GM12878 (cell line): ENCODE results near the gene FCAMR. TPM values are rescaled to one million over a fixed set of nuclear protein-coding genes. Genes with fewer than 3 reads are reported as not detected.

Source experiments
- ATAC-seq: fragments of 200-7000 bp; cut with Tn5 transposase; 3 replicates; pipeline ENCODE4 v1.9.1; 2020; ENCODE audit warnings: mild to moderate bottlenecking, moderate library complexity
- BruUV-seq: library from RNA; stranded (reverse); fragments of 400-500 nt; replicated peaks from 2 replicates; lab custom pipeline; 2021; lab: Mats Ljungman, UMichigan
- CTCF ChIA-PET: fragments of 300-600 bp; sonication (Branson Sonifier 250); formaldehyde crosslinking; extraction: SDS; loops from one replicate; lab custom pipeline; 2021; ENCODE audit warnings: inconsistent platforms; lab: Yijun Ruan, JAX
- POLR2A ChIA-PET: fragments of 350-600 bp; formaldehyde crosslinking; extraction: SDS; loops from one replicate; lab custom pipeline; 2021; ENCODE audit warnings: inconsistent platforms; lab: Charles Lee
- RAD21 ChIA-PET: fragments of 300-600 bp; sonication (Branson Sonifier 250); formaldehyde crosslinking; loops from one replicate; lab custom pipeline; 2023; ENCODE audit warnings: antibody characterized with exemption; ENCODE audit not compliant: unreplicated experiment; lab: Charles Lee
- SMC1A ChIA-PET: fragments of 300-600 bp; sonication (Branson Sonifier 250); formaldehyde crosslinking; loops from one replicate; lab custom pipeline; 2023; ENCODE audit not compliant: unreplicated experiment, uncharacterized antibody; lab: Charles Lee
- DNase-seq: peaks from one replicate; pipeline ENCODE4 v3.0.0-alpha.2; 2011; ENCODE audit warnings: low read depth, low spot score
- FAIRE-seq: peaks from 3 replicates; lab custom pipeline; 2011; peaks lifted over from hg19 to GRCh38; lab: Jason Lieb, UNC
- H2AFZ ChIP-seq: 2 replicates; pipeline ENCODE4 v1.6.0; 2011; ENCODE audit warnings: low read depth, low read length, control low read depth; ENCODE audit not compliant: control insufficient read depth
- H3K27ac ChIP-seq: 2 replicates; pipeline ENCODE4 v1.5.1; 2011; ENCODE audit warnings: control low read depth; ENCODE audit not compliant: control insufficient read depth, insufficient read depth
- H3K27me3 ChIP-seq, 2 experiments: replicated peaks in 1 of 2; 2 replicates each; pipeline versions ENCODE4 v1.6.0 to v1.6.1; 2011; ENCODE audit warnings: low read length in 1 of 2; ENCODE audit not compliant: control insufficient read depth in 2 of 2, insufficient read depth in 2 of 2
- H3K36me3 ChIP-seq, 2 experiments: 2 replicates each; pipeline ENCODE4 v1.5.1; 2011; ENCODE audit warnings: low read length in 1 of 2; ENCODE audit not compliant: control insufficient read depth in 2 of 2, insufficient read depth in 2 of 2
- H3K4me1 ChIP-seq: 2 replicates; pipeline ENCODE4 v1.6.1; 2011; ENCODE audit warnings: mild to moderate bottlenecking, low read length, moderate library complexity, mixed read lengths; ENCODE audit not compliant: control insufficient read depth, insufficient read depth
- H3K4me2 ChIP-seq: 2 replicates; pipeline ENCODE4 v1.6.0; 2011; ENCODE audit warnings: control low read depth; ENCODE audit not compliant: control insufficient read depth, insufficient read depth
- H3K4me3 ChIP-seq: fragments of 200-600 bp; sonication (generic); 2 replicates; pipeline ENCODE4 v1.5.1; 2016
- H3K79me2 ChIP-seq: 2 replicates; pipeline ENCODE4 v1.6.0; 2011; ENCODE audit warnings: low read length; ENCODE audit not compliant: control insufficient read depth, insufficient read depth
- H3K9ac ChIP-seq: 2 replicates; pipeline ENCODE4 v1.8.0; 2011; ENCODE audit warnings: low read length, control low read depth, mixed read lengths; ENCODE audit not compliant: control insufficient read depth, insufficient read depth
- H3K9me3 ChIP-seq: replicated peaks from 3 replicates; pipeline ENCODE4 v1.5.1; 2011; ENCODE audit warnings: mild to moderate bottlenecking, low read length; ENCODE audit not compliant: control insufficient read depth, insufficient read depth
- H4K20me1 ChIP-seq: 2 replicates; pipeline ENCODE4 v1.6.0; 2011; ENCODE audit not compliant: control insufficient read depth, insufficient read depth
- ATF2 ChIP-seq: IDR thresholded peaks from 2 replicates; pipeline ENCODE4 v1.6.1; 2012; ENCODE audit warnings: low read length, inconsistent platforms
- BCL11A ChIP-seq: IDR thresholded peaks from 2 replicates; pipeline ENCODE4 v1.6.1; 2011; ENCODE audit warnings: low read depth, low read length
- CBX3 ChIP-seq: fragments of 200-600 bp; sonication (generic); IDR thresholded peaks from 2 replicates; pipeline ENCODE4 v1.6.1; 2016; ENCODE audit warnings: low read depth, borderline replicate concordance
- EGR1 ChIP-seq, 2 experiments: IDR thresholded peaks; 1 replicate in 1 of 2; 2 replicates in 1 of 2; pipeline ENCODE4 v1.6.1; 2011 to 2012; ENCODE audit warnings: low read depth in 2 of 2, low read length in 2 of 2, borderline replicate concordance in 1 of 2, mild to moderate bottlenecking in 1 of 2, moderate library complexity in 1 of 2
- JUNB ChIP-seq: IDR thresholded peaks from 2 replicates; pipeline ENCODE4 v1.6.1; 2016; ENCODE audit warnings: antibody characterized with exemption, mild to moderate bottlenecking
- RELB ChIP-seq: fragments of 450-650 bp; IDR thresholded peaks from 2 replicates; pipeline ENCODE4 v1.6.1; 2017; ENCODE audit warnings: low read depth, mild to moderate bottlenecking, moderate library complexity
- ZNF207 ChIP-seq: fragments of 450-650 bp; IDR thresholded peaks from 2 replicates; pipeline ENCODE4 v1.6.1; 2014; ENCODE audit warnings: antibody characterized with exemption, mild to moderate bottlenecking, borderline replicate concordance
- ZNF384 ChIP-seq: IDR thresholded peaks from 2 replicates; pipeline ENCODE4 v1.6.1; 2012; ENCODE audit warnings: low read depth, mild to moderate bottlenecking, low read length, improper control_type of control experiment, borderline replicate concordance
- WGBS: methylation state at CpG from one replicate; pipeline ENCODE4 v1.1.6; 2016; ENCODE audit warnings: low lambda C conversion rate; ENCODE audit not compliant: insufficient replicate concordance, insufficient coverage; ENCODE audit errors: missing lambda C conversion rate; 5-methylcytosine and 5-hydroxymethylcytosine counted together
- in situ Hi-C: fragments of 300-500 bp; cut with MboI; formaldehyde crosslinking; loops from 9 replicates; pipeline ENCODE4 v1.14.3; 2018; ENCODE audit warnings: mixed read lengths
- intact Hi-C: fragments of 100-400 bp; cut with micrococcal nuclease; formaldehyde crosslinking; loops from one replicate; pipeline ENCODE4 v1.14.2; 2022; ENCODE audit not compliant: unreplicated experiment
- polyA plus RNA-seq, 11 experiments: library from polyadenylated mRNA; depleted of rRNA in 4 of 11; unstranded in 6 of 11; stranded (reverse) in 5 of 11; fragments of >200 nt; fragmentation: Nextera tagmentation in 4 of 11; fragmentation: Illumina TruSeq in 1 of 11; extraction: Ambion mirVana in 4 of 11; extraction: Trizol in 1 of 11; gene quantifications; 1 replicate in 1 of 11; 2 replicates in 10 of 11; pipeline versions ENCODE4 v1.2.1 to v1.2.3, GENCODE V29; 2011 to 2016; ENCODE audit warnings: inconsistent platforms in 2 of 11, missing spikeins in 2 of 11, low read depth in 1 of 11
- total RNA-seq, 4 experiments: library from RNA; depleted of rRNA in 3 of 4; stranded (reverse); fragments of >200 nt in 3 of 4; fragmentation: Illumina TruSeq in 1 of 4; extraction: Trizol in 1 of 4; gene quantifications; 2 replicates each; pipeline versions ENCODE4 v1.2.1 to v1.2.3, GENCODE V29; 2013 to 2021
- TF ChIP-seq, protein P1 (sequence below): IDR thresholded peaks from 2 replicates; pipeline ENCODE4 v1.6.1; 2011; ENCODE audit warnings: low read depth, low read length, improper control_type of control experiment, borderline replicate concordance

The FCAMR gene
- total and polyA plus RNA-seq, 10 of the 15 experiments (the other 5 are each of a cell fraction or from before 2014, with no cell fraction given), result 0.04 to 0.15 (median 0.06) TPM; not detected in 3

DNA sequence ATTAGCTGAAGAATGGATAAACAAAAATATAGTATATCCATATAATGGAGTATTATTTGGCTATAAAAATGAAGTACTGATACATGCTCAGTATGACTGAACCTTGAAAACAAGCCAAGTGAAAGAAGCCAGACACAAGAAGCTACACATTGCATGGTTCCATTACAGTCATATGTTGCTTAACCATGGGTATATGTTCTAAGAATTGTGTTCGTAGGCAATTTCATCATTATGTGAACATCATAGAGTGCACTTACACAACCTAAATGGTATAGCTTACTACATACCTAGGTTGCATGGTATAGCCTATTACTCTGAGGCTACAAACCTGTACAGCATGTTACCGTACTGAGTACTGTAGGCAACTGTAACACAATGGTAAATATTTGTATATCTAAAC lies 28.6 kb upstream of the FCAMR start:
- ATAC-seq (no peak), DNase-seq (no peak), FAIRE-seq (no peak)
- Histone ChIP-seq H3K79me2 (no peaks in the 10 kb centered on the region), H3K27ac (no peak overlapping the region), H3K4me1 (no peaks in the 10 kb centered on the region), H2AFZ (no peak overlapping the region), H4K20me1 (no peaks in the 10 kb centered on the region), H3K9me3 (no peaks in the 10 kb centered on the region), H3K27me3 (peaks cover 0 to 5% of the 10 kb centered on the region in 2 experiments; a peak in 1 of 4 replicates), H3K4me3 (no peak overlapping the region), H3K36me3 (no peaks in the 10 kb centered on the region), H3K4me2 (no peak overlapping the region), H3K9ac (no peak overlapping the region)
- POLR2A ChIA-PET, result interaction anchor here (0.6 kb wide), 1 partner anchor 13 kb away, joined by 3 read pairs; no protein-coding TSS in a partner anchor
- RAD21 ChIA-PET, result interaction anchor here (1.1 kb wide), 1 partner anchor 49 kb away, joined by 3 read pairs; no protein-coding TSS in a partner anchor
- WGBS, result 48% methylated on average over 2 of the region's 2 CpGs
- intact Hi-C loops, result no loop called here
- SMC1A ChIA-PET, result no interaction called here
- in situ Hi-C loops, result no loop called here
- BruUV-seq, result no TSS peak
- CTCF ChIA-PET, result interaction anchor here (1.2 kb wide), 1 partner anchor 86 kb away, joined by 3 read pairs; no protein-coding TSS in a partner anchor
- TF ChIP-seq ZNF384 (no peak), ATF2 (no peak), BCL11A (no peak), RELB (no peak), EGR1 (IDR thresholded peaks at IDR 0.05; ENCODE audit: borderline replicate concordance in 1 of 2, low read depth in 2 of 2, low read length in 2 of 2) (no peak), ZNF207 (no peak), CBX3 (no peak), JUNB (no peak)
- TF ChIP-seq, protein P1, sequence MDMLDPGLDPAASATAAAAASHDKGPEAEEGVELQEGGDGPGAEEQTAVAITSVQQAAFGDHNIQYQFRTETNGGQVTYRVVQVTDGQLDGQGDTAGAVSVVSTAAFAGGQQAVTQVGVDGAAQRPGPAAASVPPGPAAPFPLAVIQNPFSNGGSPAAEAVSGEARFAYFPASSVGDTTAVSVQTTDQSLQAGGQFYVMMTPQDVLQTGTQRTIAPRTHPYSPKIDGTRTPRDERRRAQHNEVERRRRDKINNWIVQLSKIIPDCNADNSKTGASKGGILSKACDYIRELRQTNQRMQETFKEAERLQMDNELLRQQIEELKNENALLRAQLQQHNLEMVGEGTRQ, result no peak
